Fibroblast of skin of left quadriceps (primary cell): ENCODE data around the gene CELSR2.
"Not testable (repeated sequence)": the region's sequence is repeated elsewhere in the genome, so short reads cannot be mapped to it uniquely, and the experiment has no call there.

Source experiments
- DNase-seq, 2 experiments: peaks; one replicate each; pipeline ENCODE4 v3.0.0-alpha.2; 2013; ENCODE audit warnings: low read depth in 2 of 2

The CELSR2 gene

DNA sequence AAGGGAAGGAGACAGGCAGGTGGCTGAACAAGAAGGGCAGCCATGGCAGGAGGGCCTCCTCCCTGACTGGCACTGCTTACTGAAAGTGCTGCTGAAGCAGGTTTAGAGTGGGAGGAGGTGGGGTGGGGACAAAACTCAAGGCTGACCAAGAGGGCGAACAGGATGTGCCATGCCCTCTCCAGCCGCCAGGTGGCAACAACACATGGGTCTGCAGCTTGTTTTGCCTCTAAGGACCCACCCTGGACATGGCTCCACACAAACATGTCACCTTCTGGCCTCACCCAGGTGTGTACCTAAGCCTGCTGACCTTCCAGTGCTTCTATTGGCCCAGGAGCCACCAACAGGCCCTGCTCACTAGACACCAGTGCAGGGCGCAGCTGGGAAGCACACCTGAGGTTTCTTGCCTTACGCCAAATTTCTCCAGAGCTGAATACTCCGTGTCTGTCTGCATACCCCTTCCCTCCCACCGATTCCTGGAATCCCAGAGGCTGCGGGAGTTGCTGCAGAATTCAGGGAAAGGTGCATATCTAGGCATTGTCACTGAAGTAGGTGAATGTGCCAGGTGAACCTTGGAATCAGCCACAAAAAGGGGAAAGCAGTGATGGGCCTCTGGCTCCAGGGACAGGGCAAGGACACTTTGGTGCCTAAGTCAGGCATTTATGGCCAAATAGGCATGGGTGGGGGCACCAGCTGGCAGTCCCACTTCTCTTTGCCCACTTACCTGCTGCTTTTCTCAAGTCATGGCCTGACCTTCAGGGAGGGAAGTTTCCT is 28.3 kb downstream of the CELSR2 start:
- DNase-seq = no peak

- no peak for DNase-seq
Observed at GRCh38 chr1:109279615-109280278, 30.4 kb downstream of the CELSR2 start.

DNA sequence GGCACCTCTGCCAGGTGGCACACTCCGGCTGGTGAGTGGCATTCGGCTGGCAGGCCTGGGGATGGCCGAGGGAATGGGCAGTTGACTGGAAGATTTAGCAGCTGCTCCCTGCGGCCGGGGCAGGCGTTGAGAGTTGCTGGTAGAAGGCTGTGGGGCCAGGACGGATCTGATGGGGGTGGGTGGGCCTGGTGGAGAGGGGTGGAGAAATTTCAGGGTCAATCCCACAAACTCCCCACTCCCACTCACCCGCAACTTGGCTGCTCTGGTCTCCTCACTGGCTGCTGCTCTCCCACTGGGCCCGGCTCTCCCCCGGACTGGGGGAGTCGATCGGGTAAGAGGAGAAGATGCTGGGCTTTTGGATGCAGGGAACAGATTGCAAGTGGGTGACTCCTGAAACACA is 31.5 kb downstream of the CELSR2 start:
- no peak for DNase-seq

- DNase-seq = no peak
Observed at GRCh38 chr1:109281680-109282496, 32.5 kb downstream of the CELSR2 start.

- no peak for DNase-seq
Observed at GRCh38 chr1:109282497-109282951, 33.2 kb downstream of the CELSR2 start.

GRCh38 chr1:109282952-109283747 is 33.8 kb downstream of the CELSR2 start, which contains the start of gene PSRC1:
TSS of gene PSRC1 (minus strand) at chr1:109283145.
- peak; percentile 93 to 94 for DNase-seq

DNA sequence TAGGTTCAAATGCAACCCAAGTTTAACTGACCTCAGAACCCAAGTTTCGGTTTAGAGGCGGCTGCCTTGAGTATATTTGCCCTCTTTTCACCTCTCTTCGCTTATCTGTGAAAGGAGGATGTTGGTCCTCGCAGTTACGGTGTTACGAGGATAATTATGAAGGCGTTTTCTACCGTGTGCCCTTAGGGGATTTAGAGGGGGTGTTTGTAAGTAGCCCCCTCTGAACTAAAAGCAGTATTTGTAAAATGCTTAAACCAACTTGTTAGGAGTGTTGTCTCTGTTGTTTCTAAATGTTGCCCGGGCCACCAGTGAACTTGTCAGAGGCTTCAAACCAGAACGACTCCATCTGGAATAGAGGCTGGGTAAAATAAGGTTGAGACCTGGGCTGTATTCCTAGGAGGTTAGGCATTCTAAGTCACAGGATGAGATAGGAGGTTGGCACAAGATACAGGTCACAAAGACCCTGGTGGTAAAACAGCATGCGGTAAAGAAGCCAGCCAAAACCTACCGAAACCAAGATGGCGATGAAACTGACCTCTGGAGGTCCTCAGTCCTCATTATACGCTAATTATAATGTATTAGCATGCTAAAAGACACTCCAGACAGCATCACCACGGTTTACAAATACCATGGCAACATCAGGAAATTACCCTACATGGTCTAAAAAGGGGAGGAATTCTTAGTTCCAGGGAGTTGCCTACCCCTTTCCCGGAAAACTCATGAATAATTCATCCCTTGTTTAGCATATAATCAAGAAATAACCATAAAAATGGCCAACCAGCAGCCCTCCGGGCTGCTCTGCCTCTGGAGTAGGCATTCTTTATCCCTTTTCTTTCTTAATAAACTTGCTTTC is 34.6 kb downstream of the CELSR2 start:
- no peak for DNase-seq

- not testable (repeated sequence) for DNase-seq
Observed at GRCh38 chr1:109286762-109287161, 37.4 kb downstream of the CELSR2 start.

GRCh38 chr1:109290137-109290536 is 40.8 kb downstream of the CELSR2 start:
- DNase-seq = no peak

GRCh38 chr1:109290998-109291397 is 41.7 kb downstream of the CELSR2 start:
- DNase-seq = no peak

DNA sequence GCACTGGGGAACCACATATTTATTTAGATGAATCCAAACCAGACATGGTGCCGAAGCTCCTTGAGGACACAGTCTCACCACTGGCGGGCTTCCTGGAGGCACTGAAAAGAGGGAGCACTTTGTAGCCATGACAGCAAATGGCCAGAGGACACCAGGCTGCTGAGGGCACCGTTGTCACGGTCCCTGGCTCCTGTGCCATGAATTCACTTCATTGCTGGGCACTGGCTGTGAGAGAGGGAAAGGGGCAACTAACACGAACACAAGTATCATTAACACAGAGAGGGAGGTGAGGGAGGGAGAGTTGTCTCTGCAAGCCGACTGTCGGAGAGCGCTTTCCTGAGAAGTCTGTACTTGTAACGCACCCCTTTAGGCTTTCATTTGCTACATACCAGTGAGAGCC is 43.0 kb downstream of the CELSR2 start:
- no peak for DNase-seq

DNA sequence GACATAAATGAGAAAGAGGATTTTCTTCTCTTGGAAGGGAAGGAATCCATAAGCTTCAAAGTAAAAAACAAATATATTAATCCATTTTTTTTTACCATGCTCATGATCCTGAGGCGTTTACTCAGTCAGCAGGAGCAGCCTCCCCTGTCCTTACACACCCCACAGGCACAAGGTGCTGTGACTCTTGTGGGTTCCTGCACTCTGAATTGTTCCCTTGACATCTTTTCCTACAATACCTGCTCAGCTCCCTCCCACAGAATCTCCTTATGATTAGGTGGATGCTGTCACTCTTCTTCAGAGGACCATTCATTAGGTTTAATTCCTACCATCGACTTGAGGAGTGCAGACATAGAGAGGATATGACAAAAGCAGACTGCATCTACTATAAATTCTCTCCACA is 43.7 kb downstream of the CELSR2 start:
- no peak for DNase-seq

DNA sequence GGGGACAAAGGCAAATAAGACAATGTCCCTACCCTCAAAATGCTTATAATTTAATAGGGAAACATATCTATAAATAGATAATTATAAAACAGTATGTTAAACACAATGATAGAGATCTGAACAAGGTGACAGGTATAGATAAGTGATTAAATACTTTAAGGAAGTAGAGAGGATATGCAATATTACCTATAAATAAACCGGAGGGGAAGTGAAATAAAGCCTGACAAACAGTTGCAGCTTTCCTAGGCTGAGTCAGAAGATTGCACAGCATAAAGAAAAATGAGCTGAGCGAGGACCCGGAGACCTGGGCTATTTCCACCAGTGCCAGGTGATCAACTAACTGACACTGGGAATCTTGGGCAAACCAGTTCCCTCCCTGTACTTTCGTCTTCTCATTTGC is 45.1 kb downstream of the CELSR2 start:
- no peak for DNase-seq

DNA sequence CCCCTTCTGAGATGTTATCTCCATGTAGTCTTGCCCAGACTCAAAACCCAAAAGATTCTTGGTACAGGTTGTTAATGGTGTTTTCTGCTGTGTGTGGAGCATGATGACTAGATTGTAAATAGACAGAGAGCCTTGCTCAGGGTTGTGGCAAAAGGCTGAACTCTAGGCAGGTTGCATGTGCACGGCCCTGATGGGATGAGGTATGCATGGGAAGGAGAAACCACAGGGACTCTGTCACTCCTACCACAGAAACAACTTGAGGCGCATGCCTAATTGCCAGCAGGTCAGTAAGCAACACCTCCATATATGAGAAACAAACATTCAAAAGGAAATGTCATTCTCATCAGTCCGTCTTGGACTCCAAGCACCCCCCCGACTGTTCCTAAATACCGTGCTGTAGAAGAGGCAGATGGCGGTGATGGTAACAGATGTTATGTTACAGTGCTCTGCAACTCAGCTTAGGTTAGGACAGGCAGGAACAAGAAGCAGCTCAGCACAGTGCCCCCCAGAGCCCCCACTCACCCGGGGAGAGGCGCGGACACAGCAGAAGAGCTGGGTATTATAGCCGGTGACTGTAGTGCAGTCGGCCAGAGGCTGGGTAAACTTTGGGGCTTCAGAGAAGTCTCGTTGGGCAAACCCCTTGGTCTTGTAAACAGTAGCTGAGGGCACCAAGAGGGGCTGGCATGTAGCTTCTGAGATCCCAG is 46.5 kb downstream of the CELSR2 start:
- DNase-seq = no peak

GRCh38 chr1:109296782-109297181 is 47.4 kb downstream of the CELSR2 start:
- no peak for DNase-seq

- peak; percentile 87 to 89 for DNase-seq
Observed at GRCh38 chr1:109298666-109299557, 49.6 kb downstream of the CELSR2 start.

GRCh38 chr1:109299558-109300343 is 50.4 kb downstream of the CELSR2 start:
- DNase-seq = no peak

DNA sequence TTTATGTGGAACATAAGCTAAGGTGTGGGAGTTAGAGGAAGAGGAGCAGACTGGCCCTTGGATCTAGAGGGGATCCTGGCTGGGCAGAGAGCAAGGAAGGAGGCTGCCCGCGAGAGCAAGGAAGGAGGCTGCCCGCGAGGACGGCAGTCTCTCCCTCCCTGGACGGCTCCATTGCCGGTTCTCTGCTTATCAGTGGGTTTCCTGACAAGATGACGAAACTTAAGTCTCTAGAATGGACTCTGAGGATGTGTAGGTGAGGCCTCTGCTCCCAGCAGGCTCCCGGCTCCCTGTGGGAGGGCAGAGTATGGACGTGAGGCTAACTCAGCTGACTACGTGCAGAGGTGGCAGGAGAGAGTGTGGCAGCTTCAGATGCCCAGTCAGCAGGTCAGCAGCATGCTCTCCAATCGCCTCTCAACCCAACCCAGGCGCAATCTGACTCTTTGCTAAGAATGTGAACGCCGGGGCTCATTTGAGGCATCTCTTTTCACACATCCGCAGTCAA is 51.4 kb downstream of the CELSR2 start:
- no peak for DNase-seq
